ENCODE data around the gene ERGIC1. TPM values are rescaled to one million over a fixed set of nuclear protein-coding genes. Genes with fewer than 3 reads are reported as not detected.

Gene ERGIC1
- total RNA-seq, 2 donors from 2014 or later: 140 to 169 TPM

- intact Hi-C loops (cut with DNase I): no loop called here
- peak; percentile 29 for DNase-seq (ENCODE audit: low spot score)
These were observed 111.1 kb downstream of the ERGIC1 start for GRCh38 chr5:172945151-172945550.

GRCh38 chr5:172946146-172946545 is 112.1 kb downstream of the ERGIC1 start:
- intact Hi-C loops (cut with DNase I): no loop called here
- peak; percentile 60 for DNase-seq (ENCODE audit: low spot score)

DNA sequence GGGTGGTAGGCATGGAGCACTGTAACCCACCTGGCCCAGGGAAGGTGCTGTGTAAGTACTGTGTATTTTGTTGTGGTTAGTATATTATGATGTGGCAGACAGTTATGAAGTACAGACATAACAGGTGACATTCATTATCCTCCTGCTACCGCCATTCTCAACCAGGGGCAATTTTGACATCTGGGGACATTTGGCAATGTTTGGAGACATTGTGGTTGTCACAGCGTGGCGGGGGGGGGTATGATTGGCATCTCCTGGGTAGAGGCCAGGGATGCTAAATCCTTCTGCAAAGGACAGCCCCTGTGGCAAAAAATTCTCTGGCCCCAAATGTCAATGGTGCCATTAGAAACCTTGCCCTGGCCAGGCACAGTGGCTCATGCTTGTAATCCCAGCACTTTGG is 115.4 kb downstream of the ERGIC1 start:
- DNase-seq (ENCODE audit: low spot score): no peak
- intact Hi-C loops (cut with DNase I): no loop called here

- no peak for DNase-seq (ENCODE audit: low spot score)
- intact Hi-C loops (cut with DNase I): no loop called here
These were observed 116.3 kb downstream of the ERGIC1 start for GRCh38 chr5:172950176-172950965.

DNA sequence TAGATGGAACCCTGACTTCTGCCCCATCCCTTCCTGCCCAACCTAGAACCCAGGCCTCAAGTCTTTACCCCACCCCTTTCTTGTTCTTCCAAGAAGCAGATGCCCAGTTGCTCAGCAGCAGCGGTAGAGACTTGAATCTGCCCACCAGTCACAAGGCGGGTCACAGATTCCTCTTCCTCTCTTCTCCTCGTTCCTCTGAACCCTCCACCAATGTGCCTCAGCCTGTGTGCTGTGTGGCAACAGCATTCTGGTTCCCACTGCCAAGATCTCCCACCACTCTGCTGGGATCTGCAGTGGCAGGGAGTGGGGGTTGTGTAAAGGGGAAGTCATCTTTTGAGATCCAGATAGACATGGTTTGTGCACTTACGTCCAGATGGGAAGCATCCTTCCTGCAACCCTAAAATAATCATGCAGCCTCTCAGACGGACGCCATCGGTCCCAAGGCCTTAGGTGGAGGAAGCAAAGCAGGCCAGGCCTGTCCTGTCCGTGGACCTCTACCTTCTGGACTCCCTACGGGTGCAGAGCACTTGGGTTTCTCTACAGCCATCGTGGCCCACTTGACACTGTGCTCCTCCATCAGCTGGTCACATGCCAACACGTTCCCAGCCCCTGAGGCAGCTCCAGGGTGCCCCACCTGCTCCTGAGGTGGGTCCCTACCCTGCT is 117.5 kb downstream of the ERGIC1 start:
- intact Hi-C loops (cut with DNase I): no loop called here
- no peak for DNase-seq (ENCODE audit: low spot score)

- intact Hi-C loops (cut with DNase I): no loop called here
- DNase-seq (ENCODE audit: low spot score): no peak
These were observed 118.0 kb downstream of the ERGIC1 start for GRCh38 chr5:172952034-172952511.

DNA sequence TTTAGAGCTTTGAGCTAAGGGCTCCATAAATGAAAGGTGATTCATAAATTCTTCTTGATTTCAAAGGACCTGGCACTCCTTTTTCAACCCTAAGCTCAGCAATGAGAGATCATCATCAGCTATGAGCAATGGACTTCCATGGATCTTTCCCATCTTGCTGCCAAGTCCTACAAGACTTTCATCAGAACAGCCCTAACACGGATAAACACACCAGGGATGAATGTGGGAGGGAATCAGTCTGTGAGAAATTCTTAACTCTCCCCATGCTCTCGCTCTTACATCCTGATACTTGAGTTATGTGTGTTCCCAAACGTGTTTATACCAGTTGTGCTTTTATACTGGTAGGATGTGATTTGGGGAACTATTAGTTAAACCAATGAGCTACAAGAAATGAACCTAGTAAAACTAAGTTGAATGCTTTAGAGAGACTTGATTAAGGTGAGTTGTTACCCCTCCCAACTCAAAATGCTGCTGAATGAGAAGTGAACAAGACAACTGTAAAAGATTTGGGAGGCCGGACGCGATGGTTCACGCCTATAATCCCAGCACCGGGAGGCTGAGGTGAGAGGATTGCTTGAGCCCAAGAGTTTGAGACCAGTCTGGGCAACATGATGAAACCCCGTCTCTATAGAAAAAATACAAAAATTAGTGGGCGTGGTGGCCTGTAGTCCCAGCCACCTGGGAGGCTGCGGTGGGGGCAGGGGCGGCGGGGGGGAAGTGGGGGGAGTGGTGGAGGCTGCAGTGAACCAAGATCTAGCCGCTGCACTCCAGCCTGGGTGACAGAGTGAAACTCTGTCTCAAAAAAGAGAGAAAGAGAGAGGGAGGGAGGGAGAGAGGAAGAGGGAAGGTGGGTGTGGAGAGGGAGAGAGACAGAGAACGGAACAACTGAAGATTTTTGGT is 120.0 kb downstream of the ERGIC1 start:
- no peak for DNase-seq (ENCODE audit: low spot score)
- intact Hi-C loops (cut with DNase I): no loop called here

GRCh38 chr5:172954751-172955159 is 120.7 kb downstream of the ERGIC1 start:
- no peak for DNase-seq (ENCODE audit: low spot score)
- intact Hi-C loops (cut with DNase I): no loop called here

- no peak for DNase-seq (ENCODE audit: low spot score)
- intact Hi-C loops (cut with DNase I): no loop called here
These were observed 122.2 kb downstream of the ERGIC1 start for GRCh38 chr5:172956228-172956627.

GRCh38 chr5:172956936-172957335 is 122.9 kb downstream of the ERGIC1 start:
- DNase-seq (ENCODE audit: low spot score): no peak
- intact Hi-C loops (cut with DNase I): no loop called here

DNA sequence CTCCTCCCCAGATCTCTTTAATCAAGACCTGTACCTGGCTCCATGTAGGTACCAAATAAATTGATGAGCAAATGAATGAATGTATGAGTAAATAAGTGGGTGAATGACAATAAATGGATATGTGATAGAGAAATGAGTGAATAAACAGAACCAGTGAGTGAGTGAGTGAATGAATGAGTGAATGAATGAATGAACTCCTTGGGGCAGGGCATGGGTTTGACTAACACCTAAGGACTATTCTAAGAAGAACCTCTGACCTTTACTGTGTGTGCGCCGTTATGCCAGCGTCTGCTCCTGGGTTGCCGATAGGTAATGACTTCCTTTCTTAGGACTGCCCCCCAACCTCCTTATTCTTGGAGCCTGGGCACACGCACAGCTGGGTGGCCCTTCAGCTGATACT is 123.4 kb downstream of the ERGIC1 start:
- DNase-seq (ENCODE audit: low spot score): no peak
- intact Hi-C loops (cut with DNase I): no loop called here

- intact Hi-C loops (cut with DNase I): no loop called here
- DNase-seq (ENCODE audit: low spot score): peak; percentile 91
These were observed 124.4 kb downstream of the ERGIC1 start for GRCh38 chr5:172958331-172959046.

- DNase-seq (ENCODE audit: low spot score): no peak
- intact Hi-C loops (cut with DNase I): no loop called here
These were observed 126.1 kb downstream of the ERGIC1 start for GRCh38 chr5:172959824-172960799.

- DNase-seq (ENCODE audit: low spot score): no peak
- intact Hi-C loops (cut with DNase I): loop anchor here in 1 of 2 donors (10.0 kb wide), 1 partner anchor 235 kb away; no protein-coding TSS in a partner anchor
These were observed 135.9 kb downstream of the ERGIC1 start for GRCh38 chr5:172969921-172970320.

DNA sequence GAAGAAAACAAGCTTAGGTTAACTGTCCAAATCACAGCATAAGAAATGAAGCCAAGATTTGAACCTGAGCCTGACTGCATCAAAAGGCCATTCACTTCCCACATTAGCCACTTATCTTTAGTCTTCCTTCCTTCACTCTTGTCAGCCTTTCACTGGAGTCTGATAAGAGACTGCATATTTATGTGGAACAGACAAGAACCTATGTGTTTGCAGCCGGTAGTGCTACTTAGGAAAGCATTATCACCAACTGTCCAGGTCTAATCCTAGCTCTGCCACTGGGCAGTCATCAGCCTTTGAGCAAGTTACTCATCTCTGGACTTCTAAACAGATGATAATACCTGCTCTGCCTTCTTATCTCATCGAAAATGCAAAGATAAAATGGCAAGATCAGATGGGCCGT is 137.4 kb downstream of the ERGIC1 start:
- intact Hi-C loops (cut with DNase I): loop anchor here in 1 of 2 donors (10.0 kb wide), 1 partner anchor 233 kb away; no protein-coding TSS in a partner anchor
- no peak for DNase-seq (ENCODE audit: low spot score)

- intact Hi-C loops (cut with DNase I): loop anchor here in 1 of 2 donors (10.0 kb wide), 1 partner anchor 232 kb away; no protein-coding TSS in a partner anchor
These were observed 138.5 kb downstream of the ERGIC1 start for GRCh38 chr5:172972552-172972951.

GRCh38 chr5:172973127-172973916 is 139.3 kb downstream of the ERGIC1 start:
- intact Hi-C loops (cut with DNase I): loop anchor here in 1 of 2 donors (10.0 kb wide), 1 partner anchor 231 kb away; no protein-coding TSS in a partner anchor
- no peak for DNase-seq (ENCODE audit: low spot score)

More at GRCh38 chr5:172972552-172972951, 138.5 kb downstream of the ERGIC1 start:
- no peak for DNase-seq (ENCODE audit: low spot score)
